Mammary epithelial cell (primary cell): Measurements from ENCODE around the gene SMYD3.

Experiments used
- CTCF ChIP-seq, 2 donors: IDR thresholded peaks in 1 of 2; conservative IDR thresholded peaks in 1 of 2; 2 replicates each; pipeline ENCODE4 v1.5.1; 2011 to 2012; ENCODE audit warnings: inconsistent platforms in 2 of 2, low read length in 2 of 2, mild to moderate bottlenecking in 2 of 2, control low read depth in 1 of 2, low read depth in 1 of 2; ENCODE audit not compliant: insufficient read depth in 1 of 2; ENCODE audit errors: extremely low read depth in 1 of 2
- EZH2 ChIP-seq: IDR thresholded peaks from 2 replicates; pipeline ENCODE4 v1.6.1; 2012; ENCODE audit warnings: low read length, inconsistent platforms, borderline replicate concordance

DNA sequence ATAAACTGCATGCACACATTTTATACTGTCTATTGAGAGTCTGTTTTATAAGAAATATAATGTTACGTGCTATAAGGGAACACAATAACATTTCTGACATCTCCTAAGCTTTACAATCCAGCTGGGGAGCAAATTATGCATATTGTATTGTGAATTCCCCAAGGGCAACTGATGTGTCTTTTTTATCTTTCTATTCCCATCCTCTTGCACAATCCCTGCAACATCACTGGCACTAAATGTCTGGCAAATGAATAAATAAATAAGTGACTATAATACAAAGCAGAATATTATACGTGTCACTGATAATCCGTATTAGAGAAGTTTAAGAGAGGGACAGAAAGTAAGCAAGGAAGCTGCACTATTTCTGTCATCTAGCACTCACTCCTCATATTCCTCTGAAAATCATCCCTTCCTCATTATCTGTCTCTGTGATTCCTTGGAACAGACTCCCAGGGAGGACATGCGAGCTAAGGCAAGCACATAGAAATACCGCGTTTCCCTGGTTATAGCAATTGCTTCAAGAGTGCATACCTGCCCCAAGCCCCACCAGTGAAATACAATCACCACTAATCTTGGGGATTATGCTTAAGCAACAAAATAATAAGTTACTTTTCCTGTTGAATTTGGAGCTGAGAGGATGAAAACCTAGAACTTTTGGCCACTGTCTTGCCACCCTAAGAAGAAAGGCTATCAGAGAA, 205.4 kb downstream of the SMYD3 start:
- TF ChIP-seq CTCF (conservative IDR thresholded peaks at IDR 0.05 in 1 of 2, IDR thresholded peaks at IDR 0.05 in 1 of 2; ENCODE audit: extremely low read depth in 1 of 2, insufficient read depth in 1 of 2, low read depth in 1 of 2, low read length in 2 of 2), result no peak
- TF ChIP-seq EZH2, result no peak
